Caco-2 (cell line): Measurements from ENCODE around the gene NACA2. TPM values are rescaled to one million over a fixed set of nuclear protein-coding genes. Genes with fewer than 3 reads are reported as not detected.

ENCODE experiments used
- BruUV-seq: library from RNA; stranded (reverse); fragments of 400-500 nt; replicated peaks from 2 replicates; lab custom pipeline; 2021; lab: Mats Ljungman, UMichigan
- CTCF ChIA-PET: fragments of 300-600 bp; sonication (Branson Sonifier 250); formaldehyde crosslinking; loops from one replicate; lab custom pipeline; 2022; ENCODE audit warnings: antibody characterized with exemption; lab: Charles Lee
- POLR2A ChIA-PET: fragments of 300-600 bp; sonication (Branson Sonifier 250); formaldehyde crosslinking; loops from one replicate; lab custom pipeline; 2022; ENCODE audit warnings: antibody characterized with exemption; lab: Charles Lee
- DNase-seq, 2 experiments: peaks; one replicate each; pipeline versions ENCODE4 v3.0.0 to v3.0.0-alpha.2; 2020 to 2022
- H3K27me3 ChIP-seq: replicated peaks from 2 replicates; pipeline ENCODE4 v1.6.0; 2011; ENCODE audit warnings: low read length; ENCODE audit not compliant: control insufficient read depth, insufficient read depth
- H3K36me3 ChIP-seq: 2 replicates; pipeline ENCODE4 v1.5.1; 2011; ENCODE audit warnings: low read length; ENCODE audit not compliant: control insufficient read depth, insufficient read depth
- H3K4me1 ChIP-seq: fragments of 250-450 bp; sonication (Bioruptor Pico); 2 replicates; pipeline ENCODE4 v1.5.1; 2020; ENCODE audit warnings: mild to moderate bottlenecking
- H3K4me3 ChIP-seq: 2 replicates; pipeline ENCODE4 v1.5.1; 2011; ENCODE audit warnings: low read depth, mild to moderate bottlenecking, control low read depth, low read length
- H3K9me3 ChIP-seq: fragments of 250-450 bp; sonication (Bioruptor Pico); 2 replicates; pipeline ENCODE4 v1.5.1; 2020; ENCODE audit warnings: mild to moderate bottlenecking, moderate library complexity
- H3K27ac Mint-ChIP-seq: one replicate; pipeline ENCODE4 v1.8.0; 2022; ENCODE audit warnings: mixed read lengths; ENCODE audit not compliant: unreplicated experiment
- H3K27me3 Mint-ChIP-seq: one replicate; pipeline ENCODE4 v1.8.0; 2022; ENCODE audit warnings: mixed read lengths; ENCODE audit not compliant: insufficient read depth, unreplicated experiment
- H3K36me3 Mint-ChIP-seq: one replicate; pipeline ENCODE4 v1.8.0; 2022; ENCODE audit warnings: mild to moderate bottlenecking, mixed read lengths; ENCODE audit not compliant: insufficient read depth, unreplicated experiment
- H3K4me1 Mint-ChIP-seq: one replicate; pipeline ENCODE4 v1.8.0; 2022; ENCODE audit warnings: low read depth, mixed read lengths; ENCODE audit not compliant: unreplicated experiment
- H3K4me3 Mint-ChIP-seq: one replicate; pipeline ENCODE4 v1.8.0; 2022; ENCODE audit warnings: mild to moderate bottlenecking, moderate library complexity, mixed read lengths; ENCODE audit not compliant: unreplicated experiment
- H3K9me3 Mint-ChIP-seq: one replicate; pipeline ENCODE4 v1.8.0; 2022; ENCODE audit warnings: mixed read lengths; ENCODE audit not compliant: unreplicated experiment
- CTCF ChIP-seq, 2 experiments: fragments of 200-600 bp in 1 of 2; IDR thresholded peaks; 1 replicate in 1 of 2; 2 replicates in 1 of 2; pipeline versions ENCODE4 v1.5.1 to v1.8.0; 2011 to 2022; ENCODE audit warnings: antibody characterized with exemption in 1 of 2, control low read depth in 1 of 2, inconsistent platforms in 1 of 2, low read depth in 1 of 2, low read length in 1 of 2, mild to moderate bottlenecking in 1 of 2, moderate library complexity in 1 of 2; ENCODE audit not compliant: insufficient read depth in 1 of 2, severe bottlenecking in 1 of 2, unreplicated experiment in 1 of 2
- intact Hi-C: fragments of 100-400 bp; cut with micrococcal nuclease; formaldehyde crosslinking; loops from one replicate; pipeline ENCODE4 v1.10.0; 2022; ENCODE audit not compliant: unreplicated experiment
- total RNA-seq: library from RNA; stranded (reverse); gene quantifications from 2 replicates; pipeline ENCODE4 v1.2.3, GENCODE V29; 2022

Gene NACA2
- total RNA-seq, 1 experiment from 2014 or later = not detected

DNA sequence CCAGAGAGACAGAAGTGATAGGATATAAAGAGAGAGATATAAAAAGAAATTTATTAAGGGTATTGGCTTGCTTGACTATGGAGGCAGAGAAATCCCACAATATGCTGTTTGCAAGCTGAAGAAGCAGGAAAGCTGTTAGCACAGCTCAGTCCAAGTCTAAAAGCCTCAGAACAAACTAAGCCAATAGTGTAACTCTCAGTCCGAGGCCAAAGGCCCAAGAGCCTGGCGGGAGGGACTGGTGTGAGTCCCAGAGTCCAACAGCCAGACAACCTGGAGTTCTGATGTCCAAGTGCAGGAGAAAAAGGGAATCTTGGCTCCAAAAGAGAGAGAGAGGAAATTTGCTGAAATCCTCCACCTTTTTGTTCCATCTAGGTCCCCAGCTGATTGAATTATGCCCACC, 30.3 kb upstream of the NACA2 start:
- H3K36me3 Mint-ChIP-seq = no peaks in the 10 kb centered on the region
- ChIA-PET POLR2A (no interaction called here), CTCF (no interaction called here)
- DNase-seq = no peak
- Histone ChIP-seq H3K4me1 (no peaks in the 10 kb centered on the region), H3K36me3 (no peaks in the 10 kb centered on the region), H3K9me3 (peaks cover 16% of the 10 kb centered on the region), H3K4me3 (no peak overlapping the region), H3K27me3 (no peaks in the 10 kb centered on the region)
- no peak overlapping the region for H3K27ac Mint-ChIP-seq
- no peak overlapping the region for H3K4me3 Mint-ChIP-seq
- no peaks in the 10 kb centered on the region for H3K4me1 Mint-ChIP-seq
- H3K9me3 Mint-ChIP-seq = peaks cover 26% of the 10 kb centered on the region
- no peak for TF ChIP-seq CTCF (IDR thresholded peaks at IDR 0.05; ENCODE audit: insufficient read depth in 1 of 2, low read depth in 1 of 2, low read length in 1 of 2, severe bottlenecking in 1 of 2, unreplicated experiment in 1 of 2)
- intact Hi-C loops = no loop called here
- BruUV-seq = no TSS peak
- H3K27me3 Mint-ChIP-seq = peaks cover 6% of the 10 kb centered on the region

DNA sequence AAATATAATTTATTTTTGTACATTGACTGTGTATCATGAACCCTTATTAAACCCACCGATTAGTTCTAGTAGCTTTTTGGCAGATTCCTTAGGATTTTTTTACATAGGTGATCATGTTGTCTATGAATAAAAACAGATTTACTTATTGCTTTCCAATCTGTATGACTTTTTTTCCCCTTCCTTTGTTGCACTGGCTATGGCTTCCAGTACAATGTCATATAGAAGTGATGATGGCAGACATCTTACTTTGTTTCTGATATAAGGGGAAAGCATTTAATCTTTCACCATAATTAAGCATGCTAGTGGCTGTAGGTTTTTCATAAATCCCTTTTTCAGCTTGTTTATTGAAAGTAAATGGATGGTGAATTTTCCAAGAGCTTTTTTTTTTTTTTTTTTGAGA, 28.9 kb upstream of the NACA2 start:
- POLR2A ChIA-PET = no interaction called here
- no peaks in the 10 kb centered on the region for H3K36me3 Mint-ChIP-seq
- Histone ChIP-seq H3K4me3 (no peak overlapping the region), H3K4me1 (no peaks in the 10 kb centered on the region), H3K36me3 (no peaks in the 10 kb centered on the region), H3K9me3 (peaks cover 16% of the 10 kb centered on the region), H3K27me3 (no peaks in the 10 kb centered on the region)
- BruUV-seq = no TSS peak
- H3K27me3 Mint-ChIP-seq = peaks cover 2% of the 10 kb centered on the region
- no peak overlapping the region for H3K27ac Mint-ChIP-seq
- peaks cover 4% of the 10 kb centered on the region for H3K4me1 Mint-ChIP-seq
- CTCF ChIA-PET = no interaction called here
- H3K4me3 Mint-ChIP-seq = no peak overlapping the region
- TF ChIP-seq CTCF (IDR thresholded peaks at IDR 0.05; ENCODE audit: insufficient read depth in 1 of 2, low read depth in 1 of 2, low read length in 1 of 2, severe bottlenecking in 1 of 2, unreplicated experiment in 1 of 2) = no peak
- DNase-seq = no peak
- intact Hi-C loops = no loop called here
- peaks cover 34% of the 10 kb centered on the region for H3K9me3 Mint-ChIP-seq

- POLR2A ChIA-PET = no interaction called here
These were observed 28.5 kb upstream of the NACA2 start for GRCh38 chr17:61619493-61619892.

More at GRCh38 chr17:61619493-61619892, 28.5 kb upstream of the NACA2 start:
- BruUV-seq = no TSS peak
- peaks cover 16% of the 10 kb centered on the region for H3K9me3 ChIP-seq
- H3K27me3 Mint-ChIP-seq = peaks cover 2% of the 10 kb centered on the region
- CTCF ChIA-PET = no interaction called here
- intact Hi-C loops = no loop called here
- TF ChIP-seq CTCF (IDR thresholded peaks at IDR 0.05; ENCODE audit: insufficient read depth in 1 of 2, low read depth in 1 of 2, low read length in 1 of 2, severe bottlenecking in 1 of 2, unreplicated experiment in 1 of 2) = no peak
- DNase-seq = no peak
- H3K36me3 Mint-ChIP-seq = no peaks in the 10 kb centered on the region
- H3K27me3 ChIP-seq = no peaks in the 10 kb centered on the region
- H3K36me3 ChIP-seq = no peaks in the 10 kb centered on the region
- no peak overlapping the region for H3K4me3 Mint-ChIP-seq
- peaks cover 36% of the 10 kb centered on the region for H3K9me3 Mint-ChIP-seq
- H3K27ac Mint-ChIP-seq = no peak overlapping the region
- no peak overlapping the region for H3K4me3 ChIP-seq
- H3K4me1 Mint-ChIP-seq = peaks cover 6% of the 10 kb centered on the region
- no peaks in the 10 kb centered on the region for H3K4me1 ChIP-seq
